T-helper 1 cell treated with Interleukin-12 subunit alpha and Interleukin-12 subunit beta and Interleukin-4 antibody, amounts not matched to agents 30 μg/mL and 1 μg/mL, for 36 hours (primary cell): ENCODE measurements around the gene PDLIM5.
"Not testable (repeated sequence)": the region's sequence is repeated elsewhere in the genome, so short reads cannot be mapped to it uniquely, and the experiment has no call there.

ENCODE experiments used
- H3K27ac Mint-ChIP-seq: one replicate; pipeline ENCODE4 v1.8.0; 2021; ENCODE audit warnings: mild to moderate bottlenecking, mixed read lengths
- H3K27me3 Mint-ChIP-seq: one replicate; pipeline ENCODE4 v1.8.0; 2021; ENCODE audit warnings: low read depth, mixed read lengths
- H3K36me3 Mint-ChIP-seq: one replicate; pipeline ENCODE4 v1.8.0; 2021; ENCODE audit warnings: low read depth, mixed read lengths
- H3K4me1 Mint-ChIP-seq: one replicate; pipeline ENCODE4 v1.8.0; 2021; ENCODE audit warnings: low read depth, mixed read lengths
- H3K4me3 Mint-ChIP-seq: one replicate; pipeline ENCODE4 v1.8.0; 2021; ENCODE audit warnings: mild to moderate bottlenecking, moderate library complexity, mixed read lengths
- H3K9me3 Mint-ChIP-seq: one replicate; pipeline ENCODE4 v1.8.0; 2021; ENCODE audit warnings: mixed read lengths

PDLIM5 gene

GRCh38 chr4:94550851-94551250 lies 99.1 kb downstream of the PDLIM5 start:
- H3K4me3 Mint-ChIP-seq, result no peak overlapping the region
- H3K27me3 Mint-ChIP-seq, result no peaks in the 10 kb centered on the region
- H3K9me3 Mint-ChIP-seq, result no peaks in the 10 kb centered on the region
- H3K4me1 Mint-ChIP-seq, result no peaks in the 10 kb centered on the region
- no peaks in the 10 kb centered on the region for H3K36me3 Mint-ChIP-seq
- H3K27ac Mint-ChIP-seq, result no peak overlapping the region

GRCh38 chr4:94551643-94552564 lies 100.2 kb downstream of the PDLIM5 start:
- Mint-ChIP-seq H3K27me3 (no peaks in the 10 kb centered on the region), H3K9me3 (no peaks in the 10 kb centered on the region), H3K36me3 (no peaks in the 10 kb centered on the region), H3K27ac (no peak overlapping the region), H3K4me3 (no peak overlapping the region), H3K4me1 (no peaks in the 10 kb centered on the region)

GRCh38 chr4:94556047-94556446 lies 104.3 kb downstream of the PDLIM5 start:
- not testable (repeated sequence) for H3K9me3 Mint-ChIP-seq, H3K4me1 Mint-ChIP-seq, H3K27me3 Mint-ChIP-seq, H3K4me3 Mint-ChIP-seq, H3K27ac Mint-ChIP-seq, H3K36me3 Mint-ChIP-seq

- H3K36me3 Mint-ChIP-seq, H3K4me3 Mint-ChIP-seq, H3K27me3 Mint-ChIP-seq, H3K27ac Mint-ChIP-seq, H3K4me1 Mint-ChIP-seq, H3K9me3 Mint-ChIP-seq: not testable (repeated sequence)
Measured at GRCh38 chr4:94557632-94558031, 105.9 kb downstream of the PDLIM5 start.

DNA sequence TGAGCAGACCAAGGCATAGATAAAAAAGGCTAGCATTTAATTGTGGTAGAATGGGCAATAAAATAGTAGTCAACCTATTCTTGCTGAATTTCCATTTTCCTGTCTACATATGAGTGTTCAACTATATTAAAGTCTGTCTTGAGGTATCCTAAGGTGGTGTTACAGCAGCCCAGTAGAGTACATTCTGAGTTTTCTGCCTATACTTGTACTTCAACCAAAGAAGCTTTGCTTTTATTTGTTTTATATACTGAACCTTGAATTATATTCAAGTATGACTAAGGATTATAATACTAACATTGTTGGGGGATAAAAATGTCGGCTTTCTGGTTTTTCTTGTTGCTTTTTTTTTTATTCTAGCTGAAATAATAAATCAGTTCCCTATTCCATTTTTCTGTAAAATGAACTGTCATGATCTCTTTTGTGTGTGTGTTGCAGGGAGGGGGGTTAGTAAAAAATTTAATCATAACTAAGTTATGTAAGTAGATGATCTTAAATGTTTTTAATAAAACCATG lies 106.7 kb downstream of the PDLIM5 start:
- no peaks in the 10 kb centered on the region for H3K36me3 Mint-ChIP-seq
- no peaks in the 10 kb centered on the region for H3K27me3 Mint-ChIP-seq
- no peaks in the 10 kb centered on the region for H3K9me3 Mint-ChIP-seq
- H3K4me3 Mint-ChIP-seq, result no peak overlapping the region
- peaks cover 3% of the 10 kb centered on the region for H3K4me1 Mint-ChIP-seq
- no peak overlapping the region for H3K27ac Mint-ChIP-seq

DNA sequence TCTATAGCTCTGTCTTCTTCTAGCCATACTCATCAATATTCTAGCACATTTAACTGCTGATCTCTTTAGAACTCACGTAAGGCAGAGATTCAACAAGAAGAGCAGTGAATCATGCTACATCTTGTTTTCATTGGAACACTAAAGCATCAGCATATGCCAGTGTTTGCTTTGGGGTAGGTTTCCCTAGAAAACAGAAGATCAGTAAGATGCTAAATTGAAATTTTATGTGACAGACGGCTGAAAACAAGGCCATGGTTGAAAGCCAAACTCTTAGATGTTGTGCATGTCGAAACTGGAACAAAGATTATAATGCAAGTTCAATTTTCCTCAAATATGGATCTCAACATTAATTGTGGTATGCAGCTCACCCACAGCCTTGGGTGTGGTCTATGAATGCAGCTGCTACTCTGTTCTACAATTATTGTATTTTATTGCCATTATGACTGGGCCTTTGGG lies 107.6 kb downstream of the PDLIM5 start:
- H3K36me3 Mint-ChIP-seq, result no peaks in the 10 kb centered on the region
- no peaks in the 10 kb centered on the region for H3K27me3 Mint-ChIP-seq
- peaks cover 3% of the 10 kb centered on the region for H3K4me1 Mint-ChIP-seq
- no peak overlapping the region for H3K27ac Mint-ChIP-seq
- H3K9me3 Mint-ChIP-seq, result no peaks in the 10 kb centered on the region
- no peak overlapping the region for H3K4me3 Mint-ChIP-seq

- H3K27ac Mint-ChIP-seq, result no peak overlapping the region
- peaks cover 3% of the 10 kb centered on the region for H3K4me1 Mint-ChIP-seq
Measured at GRCh38 chr4:94561249-94562024, 109.7 kb downstream of the PDLIM5 start.

GRCh38 chr4:94562285-94562684 lies 110.5 kb downstream of the PDLIM5 start:
- Mint-ChIP-seq H3K36me3 (no peaks in the 10 kb centered on the region), H3K9me3 (no peaks in the 10 kb centered on the region), H3K27me3 (no peaks in the 10 kb centered on the region), H3K4me1 (peaks cover 3% of the 10 kb centered on the region), H3K4me3 (no peak overlapping the region), H3K27ac (no peak overlapping the region)

More at GRCh38 chr4:94561249-94562024, 109.7 kb downstream of the PDLIM5 start:
- Mint-ChIP-seq H3K4me3 (no peak overlapping the region), H3K27me3 (no peaks in the 10 kb centered on the region), H3K9me3 (no peaks in the 10 kb centered on the region), H3K36me3 (no peaks in the 10 kb centered on the region)

DNA sequence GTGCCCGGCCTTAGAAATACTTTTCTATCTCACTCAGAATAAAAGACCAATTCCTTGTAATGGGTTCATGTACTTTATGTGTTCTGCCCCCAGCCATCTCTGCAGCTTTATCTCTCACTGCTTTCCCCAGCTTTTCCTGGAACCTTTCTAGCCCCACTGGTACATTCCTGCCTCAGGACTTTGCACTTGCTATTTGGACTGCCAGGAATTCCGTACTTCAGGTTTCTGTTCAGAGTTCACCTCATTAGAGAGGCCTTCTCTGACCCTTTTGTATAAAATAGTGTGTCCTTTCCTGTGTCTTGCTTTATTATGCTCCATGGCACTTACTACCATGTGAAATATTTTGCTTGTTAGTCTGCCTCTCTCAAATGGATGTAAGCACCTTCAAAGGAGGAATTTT lies 112.5 kb downstream of the PDLIM5 start:
- no peaks in the 10 kb centered on the region for H3K9me3 Mint-ChIP-seq
- H3K27ac Mint-ChIP-seq, result no peak overlapping the region
- H3K4me3 Mint-ChIP-seq, result no peak overlapping the region
- no peaks in the 10 kb centered on the region for H3K27me3 Mint-ChIP-seq
- H3K4me1 Mint-ChIP-seq, result peaks cover 5% of the 10 kb centered on the region
- H3K36me3 Mint-ChIP-seq, result no peaks in the 10 kb centered on the region

DNA sequence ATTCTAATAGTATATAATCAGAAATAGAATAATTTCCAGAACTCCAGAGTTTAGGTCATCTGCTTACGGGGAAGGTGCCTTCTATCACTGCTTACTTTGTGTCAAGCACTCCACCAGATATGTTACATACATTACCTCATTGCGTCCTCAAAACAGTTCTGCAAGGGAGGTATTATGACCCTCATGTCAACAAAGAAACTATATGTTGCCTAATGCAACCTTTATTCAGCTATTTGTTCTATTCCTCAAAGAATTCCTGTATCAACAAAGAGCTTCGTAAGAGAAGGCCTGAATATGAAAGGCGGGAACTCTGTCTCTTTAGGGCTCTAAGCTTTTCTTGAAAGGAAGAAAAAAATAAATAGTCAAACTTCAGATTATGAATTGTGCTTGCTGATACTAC lies 114.7 kb downstream of the PDLIM5 start:
- Mint-ChIP-seq H3K4me3 (no peak overlapping the region), H3K27me3 (no peaks in the 10 kb centered on the region), H3K4me1 (peaks cover 4% of the 10 kb centered on the region), H3K27ac (no peak overlapping the region), H3K36me3 (no peaks in the 10 kb centered on the region), H3K9me3 (no peaks in the 10 kb centered on the region)

GRCh38 chr4:94567811-94568210 lies 116.1 kb downstream of the PDLIM5 start:
- H3K4me1 Mint-ChIP-seq, result peaks cover 2% of the 10 kb centered on the region
- no peaks in the 10 kb centered on the region for H3K27me3 Mint-ChIP-seq
- no peak overlapping the region for H3K27ac Mint-ChIP-seq
- H3K4me3 Mint-ChIP-seq, result no peak overlapping the region
- no peaks in the 10 kb centered on the region for H3K9me3 Mint-ChIP-seq
- no peaks in the 10 kb centered on the region for H3K36me3 Mint-ChIP-seq

- Mint-ChIP-seq H3K9me3 (no peaks in the 10 kb centered on the region), H3K4me3 (no peak overlapping the region), H3K27ac (no peak overlapping the region), H3K36me3 (no peaks in the 10 kb centered on the region), H3K27me3 (no peaks in the 10 kb centered on the region), H3K4me1 (peaks cover 2% of the 10 kb centered on the region)
Measured at GRCh38 chr4:94570558-94570957, 118.8 kb downstream of the PDLIM5 start.

- H3K36me3 Mint-ChIP-seq, result no peaks in the 10 kb centered on the region
Measured at GRCh38 chr4:94571298-94571697, 119.6 kb downstream of the PDLIM5 start.

GRCh38 chr4:94571715-94572114 lies 120.0 kb downstream of the PDLIM5 start:
- Mint-ChIP-seq H3K27me3 (no peaks in the 10 kb centered on the region), H3K4me3 (no peak overlapping the region), H3K36me3 (no peaks in the 10 kb centered on the region), H3K4me1 (peaks cover 2% of the 10 kb centered on the region), H3K27ac (no peak overlapping the region), H3K9me3 (no peaks in the 10 kb centered on the region)

More at GRCh38 chr4:94571298-94571697, 119.6 kb downstream of the PDLIM5 start:
- Mint-ChIP-seq H3K4me1 (peaks cover 2% of the 10 kb centered on the region), H3K27me3 (no peaks in the 10 kb centered on the region), H3K4me3 (no peak overlapping the region), H3K9me3 (no peaks in the 10 kb centered on the region), H3K27ac (no peak overlapping the region)

DNA sequence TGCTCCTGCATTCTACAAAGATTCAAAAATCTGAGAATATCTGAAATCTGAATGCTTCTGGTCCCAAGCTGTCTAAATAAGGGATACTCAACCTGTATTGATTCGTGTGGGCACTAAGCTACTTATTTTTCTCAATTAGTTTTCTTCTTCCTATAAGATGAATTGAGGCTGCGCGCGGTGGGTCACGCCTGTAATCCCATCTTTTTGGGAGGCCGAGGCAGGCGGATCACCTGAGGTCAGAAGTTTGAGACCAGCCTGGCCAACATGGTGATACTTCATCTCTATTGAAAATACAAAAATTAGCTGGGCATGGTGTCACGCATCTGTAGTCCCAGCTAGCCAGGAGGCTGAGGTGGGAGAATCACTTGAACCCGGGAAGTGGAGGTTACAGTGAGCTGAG lies 122.3 kb downstream of the PDLIM5 start:
- H3K4me3 Mint-ChIP-seq, result no peak overlapping the region
- H3K27ac Mint-ChIP-seq, result no peak overlapping the region
- H3K27me3 Mint-ChIP-seq, result no peaks in the 10 kb centered on the region
- no peaks in the 10 kb centered on the region for H3K36me3 Mint-ChIP-seq
- H3K4me1 Mint-ChIP-seq, result no peaks in the 10 kb centered on the region
- H3K9me3 Mint-ChIP-seq, result no peaks in the 10 kb centered on the region
